H1 (cell line): ENCODE results near the gene SMARCB1. TPM values are rescaled to one million over a fixed set of nuclear protein-coding genes. Genes with fewer than 3 reads are reported as not detected.
A peak's percentile ranks its signal among the peaks of the same experiment; 100 is the strongest.

Experiments used
- CTCF ChIA-PET: fragments of 300-600 bp; sonication (Branson Sonifier 250); formaldehyde crosslinking; loops from one replicate; lab custom pipeline; 2021; ENCODE audit not compliant: partially characterized antibody; lab: Charles Lee
- POLR2A ChIA-PET: fragments of 300-600 bp; sonication (Branson Sonifier 250); formaldehyde crosslinking; loops from one replicate; lab custom pipeline; 2021; ENCODE audit warnings: inconsistent platforms; ENCODE audit not compliant: partially characterized antibody; lab: Charles Lee
- DNase-seq, 2 experiments: peaks; one replicate each; pipeline versions ENCODE4 v3.0.0 to v3.0.0-alpha.2; 2010 to 2022; ENCODE audit warnings: low spot score in 2 of 2, low read depth in 1 of 2, mixed read lengths in 1 of 2
- FAIRE-seq: peaks from 2 replicates; lab custom pipeline; 2011; peaks lifted over from hg19 to GRCh38; lab: Jason Lieb, UNC
- H2AFZ ChIP-seq: 2 replicates; pipeline ENCODE4 v1.8.1; 2012; ENCODE audit warnings: low read length, inconsistent platforms
- H2AK5ac ChIP-seq: 2 replicates; pipeline ENCODE4 v1.6.1; 2013; ENCODE audit warnings: low read depth, low read length
- H2BK120ac ChIP-seq: replicated peaks from 2 replicates; pipeline ENCODE3; 2013; ENCODE audit warnings: low read depth, low read length, inconsistent platforms
- H2BK12ac ChIP-seq: 2 replicates; pipeline ENCODE4 v1.6.1; 2013; ENCODE audit warnings: low read depth, low read length
- H2BK15ac ChIP-seq: 2 replicates; pipeline ENCODE4 v1.6.1; 2013; ENCODE audit warnings: low read length
- H2BK20ac ChIP-seq: 2 replicates; pipeline ENCODE4 v1.6.1; 2013; ENCODE audit warnings: low read length
- H2BK5ac ChIP-seq: 2 replicates; pipeline ENCODE4 v1.6.1; 2013; ENCODE audit warnings: low read depth, low read length
- H3K14ac ChIP-seq: 2 replicates; pipeline ENCODE4 v1.6.1; 2013; ENCODE audit warnings: inconsistent platforms; ENCODE audit not compliant: insufficient read length
- H3K18ac ChIP-seq: 2 replicates; pipeline ENCODE4 v1.6.1; 2013; ENCODE audit warnings: low read length; ENCODE audit errors: extremely low read depth
- H3K23ac ChIP-seq: 2 replicates; pipeline ENCODE4 v1.6.1; 2013; ENCODE audit warnings: inconsistent platforms; ENCODE audit not compliant: insufficient read length
- H3K23me2 ChIP-seq: 2 replicates; pipeline ENCODE4 v1.6.1; 2013; ENCODE audit warnings: low read depth, low read length
- H3K27ac ChIP-seq: 2 replicates; pipeline ENCODE4 v1.6.1; 2011; ENCODE audit warnings: low read depth, low read length, inconsistent platforms
- H3K27me3 ChIP-seq, 4 experiments: replicated peaks in 1 of 4; 1 replicate in 1 of 4; 2 replicates in 3 of 4; pipeline versions ENCODE4 v1.6.1 to v1.8.1; 2011 to 2013; ENCODE audit warnings: low read length in 3 of 4, mild to moderate bottlenecking in 3 of 4, inconsistent platforms in 2 of 4, mixed read lengths in 2 of 4, moderate library complexity in 1 of 4; ENCODE audit not compliant: control insufficient read depth in 3 of 4, insufficient read depth in 3 of 4; ENCODE audit errors: extremely low read depth in 1 of 4
- H3K36me3 ChIP-seq, 4 experiments: 2 replicates each; pipeline versions ENCODE4 v1.6.1 to v1.8.1; 2011 to 2013; ENCODE audit warnings: mild to moderate bottlenecking in 4 of 4, low read length in 3 of 4, moderate library complexity in 2 of 4, control low read depth in 1 of 4, inconsistent platforms in 1 of 4; ENCODE audit not compliant: insufficient read depth in 4 of 4, control insufficient read depth in 2 of 4
- H3K4ac ChIP-seq: replicated peaks from 2 replicates; pipeline ENCODE3; 2013; ENCODE audit warnings: low read length, low read depth, mixed read lengths, inconsistent platforms; ENCODE audit not compliant: insufficient read length
- H3K4me1 ChIP-seq, 4 experiments: replicated peaks in 1 of 4; 1 replicate in 1 of 4; 2 replicates in 3 of 4; pipeline versions ENCODE4 v1.6.1 to v1.8.1; 2011 to 2013; ENCODE audit warnings: low read length in 3 of 4, inconsistent platforms in 2 of 4, mixed read lengths in 1 of 4; ENCODE audit not compliant: insufficient read depth in 4 of 4, control insufficient read depth in 3 of 4
- H3K4me2 ChIP-seq, 2 experiments: 2 replicates each; pipeline versions ENCODE4 v1.6.1 to v1.8.1; 2011 to 2013; ENCODE audit warnings: low read depth in 2 of 2, low read length in 2 of 2, control low read depth in 1 of 2, inconsistent platforms in 1 of 2, mild to moderate bottlenecking in 1 of 2; ENCODE audit not compliant: insufficient read depth in 1 of 2
- H3K4me3 ChIP-seq, 4 experiments: fragments of 200-600, 300-600 bp in 1 of 4; sonication (generic), shearing (Covaris generic), sonication (Bioruptor Twin) in 1 of 4; 2 replicates each; pipeline versions ENCODE4 v1.5.1 to v1.8.1; 2011 to 2016; ENCODE audit warnings: low read length in 4 of 4, low read depth in 3 of 4, control low read depth in 2 of 4, inconsistent platforms in 2 of 4, mild to moderate bottlenecking in 2 of 4, mixed read lengths in 1 of 4, moderate library complexity in 1 of 4; ENCODE audit not compliant: insufficient read depth in 2 of 4; ENCODE audit errors: extremely low read depth in 1 of 4
- H3K56ac ChIP-seq: replicated peaks from 2 replicates; pipeline ENCODE3; 2013; ENCODE audit warnings: low read depth, mild to moderate bottlenecking, mixed read lengths, low read length, inconsistent platforms; ENCODE audit not compliant: insufficient read length
- H3K79me1 ChIP-seq: 2 replicates; pipeline ENCODE4 v1.6.1; 2013; ENCODE audit warnings: low read depth, low read length, control low read depth
- H3K79me2 ChIP-seq, 2 experiments: 2 replicates each; pipeline versions ENCODE4 v1.6.1 to v1.8.1; 2012 to 2013; ENCODE audit warnings: low read length in 2 of 2, mild to moderate bottlenecking in 2 of 2, inconsistent platforms in 1 of 2; ENCODE audit not compliant: insufficient read depth in 2 of 2, control insufficient read depth in 1 of 2
- H3K9ac ChIP-seq, 4 experiments: replicated peaks in 1 of 4; 1 replicate in 1 of 4; 2 replicates in 3 of 4; pipeline versions ENCODE4 v1.6.1 to v1.8.1; 2011 to 2013; ENCODE audit warnings: low read depth in 3 of 4, low read length in 3 of 4, control low read depth in 2 of 4, mild to moderate bottlenecking in 2 of 4, moderate library complexity in 2 of 4, inconsistent platforms in 1 of 4; ENCODE audit errors: extremely low read depth in 1 of 4
- H3K9me3 ChIP-seq, 2 experiments: 2 replicates each; pipeline versions ENCODE4 v1.6.1 to v1.8.1; 2012 to 2013; ENCODE audit warnings: mild to moderate bottlenecking in 2 of 2, moderate library complexity in 2 of 2, control low read depth in 1 of 2, inconsistent platforms in 1 of 2, low read depth in 1 of 2, low read length in 1 of 2, mixed read lengths in 1 of 2; ENCODE audit not compliant: insufficient read depth in 2 of 2
- H4K20me1 ChIP-seq, 2 experiments: replicated peaks in 1 of 2; 2 replicates each; pipeline versions ENCODE3 to v1.8.1; 2011 to 2013; ENCODE audit warnings: inconsistent platforms in 2 of 2, low read length in 2 of 2, mild to moderate bottlenecking in 1 of 2; ENCODE audit not compliant: insufficient read depth in 2 of 2, control insufficient read depth in 1 of 2
- H4K5ac ChIP-seq: 2 replicates; pipeline ENCODE4 v1.6.1; 2013; ENCODE audit warnings: low read length, low read depth, mixed read lengths, inconsistent platforms; ENCODE audit not compliant: insufficient read length
- H4K8ac ChIP-seq: 2 replicates; pipeline ENCODE4 v1.8.0; 2013; ENCODE audit warnings: mild to moderate bottlenecking, moderate library complexity, low read length, inconsistent platforms; ENCODE audit not compliant: insufficient read depth; ENCODE audit errors: extremely low read depth
- H4K91ac ChIP-seq: replicated peaks from 2 replicates; pipeline ENCODE3; 2013; ENCODE audit warnings: low read length, mixed read lengths, inconsistent platforms; ENCODE audit not compliant: insufficient read length
- E2F6 ChIP-seq: IDR thresholded peaks from 2 replicates; pipeline ENCODE4 v1.6.1; 2012; ENCODE audit warnings: inconsistent platforms
- MAX ChIP-seq: IDR thresholded peaks from 2 replicates; pipeline ENCODE4 v1.6.1; 2012; ENCODE audit warnings: inconsistent platforms
- RBBP5 ChIP-seq: IDR thresholded peaks from 2 replicates; pipeline ENCODE4 v1.7.1; 2012; ENCODE audit warnings: low read depth, mild to moderate bottlenecking, inconsistent platforms, low read length, moderate library complexity, borderline replicate concordance
- TAF1 ChIP-seq: IDR thresholded peaks from 2 replicates; pipeline ENCODE4 v1.6.1; 2011; ENCODE audit warnings: mild to moderate bottlenecking, low read depth, low read length
- TEAD4 ChIP-seq: IDR thresholded peaks from 2 replicates; pipeline ENCODE4 v1.6.1; 2012; ENCODE audit warnings: low read depth, low read length, inconsistent platforms, mixed read lengths
- WGBS, 2 experiments: shearing (Covaris generic) in 1 of 2; methylation state at CpG; one replicate each; pipeline versions ENCODE4 v1.1.6 to v1.1.7; 2013 to 2015; ENCODE audit warnings: low lambda C conversion rate in 2 of 2, mixed read lengths in 2 of 2, inconsistent platforms in 1 of 2, low coverage in 1 of 2, missing lambda C conversion rate in 1 of 2; ENCODE audit not compliant: insufficient replicate concordance in 2 of 2, insufficient coverage in 1 of 2, insufficient read length in 1 of 2; ENCODE audit errors: extremely low coverage in 1 of 2, missing lambda C conversion rate in 1 of 2; 5-methylcytosine and 5-hydroxymethylcytosine counted together
- polyA plus RNA-seq, 7 experiments: library from polyadenylated mRNA; depleted of rRNA in 3 of 7; stranded (reverse) in 5 of 7; unstranded in 2 of 7; fragments of >200 nt in 5 of 7; fragments of 200-250 nt in 2 of 7; gene quantifications; 1 replicate in 5 of 7; 2 replicates in 1 of 7; 4 replicates in 1 of 7; pipeline versions ENCODE4 v1.2.1 to v1.2.3, GENCODE V29; 2011 to 2013; ENCODE audit warnings: missing spikeins in 2 of 7, mixed read lengths in 2 of 7
- total RNA-seq: library from RNA; stranded (reverse); fragmentation: NEBNext Ultra II Directional; extraction: Animal tissue kit (Norgen Biotek cat#: 25700); gene quantifications from 2 replicates; pipeline ENCODE4 v1.2.1, GENCODE V29; 2021

SMARCB1 gene
- total and polyA plus RNA-seq, 2 of the 8 experiments (the other 6 are each of a cell fraction or from before 2014, with no cell fraction given): 116 to 145 TPM

- Histone ChIP-seq H2BK20ac (0 out of 2 replicates have a peak within 1 kb of the TSS, but pooled peaks have one; percentile 55), H4K5ac (peak within 1 kb of the TSS; percentile 62), H3K9ac (no peak within 1 kb of the TSS), H2AK5ac (0 out of 2 replicates have a peak within 1 kb of the TSS, but pooled peaks have one; percentile 82), H3K23me2 (peaks cover 9% of the 10 kb centered on the region), H2BK120ac (peak within 1 kb of the TSS; percentile 94), H3K56ac (no peak within 1 kb of the TSS), H3K4me2 (peak within 1 kb of the TSS; percentile 54 to 66), H4K20me1 (peaks cover 0 to 14% of the 10 kb centered on the region in 2 experiments), H2AFZ (no peak within 1 kb of the TSS), H3K27ac (no peak within 1 kb of the TSS), H2BK5ac (peak within 1 kb of the TSS; percentile 71; the same call in 1 of the 2 replicates), H3K27me3 (peaks cover 0 to 3% (median 1%) of the 10 kb centered on the region in 4 experiments; a peak in 3 of 7 replicates), H3K36me3 (no peaks in the 10 kb centered on the region), H3K79me1 (no peaks in the 10 kb centered on the region), H3K9me3 (no peaks in the 10 kb centered on the region), H3K18ac (peak within 1 kb of the TSS; percentile 89; the same call in 1 of the 2 replicates), H3K4me1 (peaks cover 0 to 26% (median 18%) of the 10 kb centered on the region in 4 experiments; a peak in 6 of 7 replicates), H3K23ac (no peak within 1 kb of the TSS), H4K91ac (peak within 1 kb of the TSS; percentile 90), H4K8ac (no peak within 1 kb of the TSS), H2BK15ac (peak within 1 kb of the TSS; percentile 72; the same call in 1 of the 2 replicates), H3K79me2 (no peaks in the 10 kb centered on the region), H3K4me3 (peak within 1 kb of the TSS in 2 of 4 experiments; percentile 11 to 48; a peak in 3 of 8 replicates), H2BK12ac (peak within 1 kb of the TSS; percentile 75), H3K14ac (no peak within 1 kb of the TSS), H3K4ac (peak within 1 kb of the TSS; percentile 72)
- no peak for TF ChIP-seq TEAD4
- TF ChIP-seq MAX: peak; percentile 87
- no peak for TF ChIP-seq RBBP5
- peak; percentile 95 for TF ChIP-seq E2F6
- 0 out of 2 replicates have a peak, but pooled peaks have one; percentile 14 for TF ChIP-seq TAF1
- DNase-seq (peak in 1 of 2 experiments; percentile 71), FAIRE-seq (peak; percentile 52)
- ChIA-PET CTCF (interaction anchor here (1.1 to 1.6 kb wide), 5 partner anchors 9 to 378 kb away, joined by 3 to 5 read pairs (median 3); no protein-coding TSS in a partner anchor), POLR2A (interaction anchor here (0.7 to 1.9 kb wide), 7 partner anchors 9 to 87 kb away, joined by 3 to 5 read pairs (median 3); partner anchors contain the start of genes VPREB3 and ZNF70)
- WGBS, 2 experiments: 50% methylated on average over 17 of the region's 23 CpGs; no CpG with 5 or more reads in 1 of the 2 experiments
Observed at GRCh38 chr22:23762842-23763578, 23.8 kb upstream of the SMARCB1 start, which contains the start of gene C22orf15. Gene C22orf15 (plus strand): TSS chr22:23762990. CDS start chr22:23763307, 317 bp downstream.
